H1 (cell line): Measurements from ENCODE around the gene SIT1. TPM values are rescaled to one million over a fixed set of nuclear protein-coding genes. Genes with fewer than 3 reads are reported as not detected.

Source experiments
- BRCA1 ChIP-seq: IDR thresholded peaks from 2 replicates; pipeline ENCODE4 v1.6.1; 2012; ENCODE audit warnings: low read depth, low read length, improper control_type of control experiment
- CTCF ChIP-seq, 3 experiments: IDR thresholded peaks; 1 replicate in 2 of 3; 2 replicates in 1 of 3; pipeline versions ENCODE4 v1.5.1 to v1.6.1; 2011; ENCODE audit warnings: low read length in 3 of 3, mild to moderate bottlenecking in 3 of 3, inconsistent platforms in 2 of 3, low read depth in 1 of 3, moderate library complexity in 1 of 3; ENCODE audit not compliant: insufficient read depth in 1 of 3; ENCODE audit errors: control extremely low read depth in 1 of 3
- KDM1A ChIP-seq: fragments of 200-600, 300-600 bp; sonication (generic); IDR thresholded peaks from 2 replicates; pipeline ENCODE4 v1.7.1; 2016; ENCODE audit warnings: mild to moderate bottlenecking, low read length, borderline replicate concordance
- KDM5A ChIP-seq: fragments of 200-600 bp; IDR thresholded peaks from 2 replicates; pipeline ENCODE4 v1.7.1; 2012; ENCODE audit warnings: mild to moderate bottlenecking, low read length, inconsistent platforms, mixed read lengths
- PHF8 ChIP-seq: fragments of 200-600 bp; sonication (generic); conservative IDR thresholded peaks from 2 replicates; pipeline ENCODE4 v1.7.1; 2012; ENCODE audit warnings: low read depth, mild to moderate bottlenecking, inconsistent platforms, low read length, moderate library complexity
- SIX5 ChIP-seq: IDR thresholded peaks from 2 replicates; pipeline ENCODE4 v1.6.1; 2011; ENCODE audit warnings: mild to moderate bottlenecking, low read depth, low read length
- SP4 ChIP-seq: IDR thresholded peaks from 2 replicates; pipeline ENCODE4 v1.6.1; 2012; ENCODE audit warnings: low read length, inconsistent platforms
- TAF1 ChIP-seq: IDR thresholded peaks from 2 replicates; pipeline ENCODE4 v1.6.1; 2011; ENCODE audit warnings: mild to moderate bottlenecking, low read depth, low read length
- polyA plus RNA-seq, 7 experiments: library from polyadenylated mRNA; depleted of rRNA in 3 of 7; stranded (reverse) in 5 of 7; unstranded in 2 of 7; fragments of >200 nt in 5 of 7; fragments of 200-250 nt in 2 of 7; gene quantifications; 1 replicate in 5 of 7; 2 replicates in 1 of 7; 4 replicates in 1 of 7; pipeline versions ENCODE4 v1.2.1 to v1.2.3, GENCODE V29; 2011 to 2013; ENCODE audit warnings: missing spikeins in 2 of 7, mixed read lengths in 2 of 7
- total RNA-seq: library from RNA; stranded (reverse); fragmentation: NEBNext Ultra II Directional; extraction: Animal tissue kit (Norgen Biotek cat#: 25700); gene quantifications from 2 replicates; pipeline ENCODE4 v1.2.1, GENCODE V29; 2021

Gene SIT1
- total and polyA plus RNA-seq, 2 of the 8 experiments (the other 6 are each of a cell fraction or from before 2014, with no cell fraction given) = 8.2 to 12.8 TPM

GRCh38 chr9:35662437-35662836, 11.7 kb upstream of the SIT1 start (continued):
- TF ChIP-seq KDM1A (no peak), SP4 (no peak), PHF8 (no peak), KDM5A (no peak), SIX5 (no peak), TAF1 (no peak), BRCA1 (no peak), CTCF (IDR thresholded peaks at IDR 0.05; ENCODE audit: control extremely low read depth in 1 of 3, insufficient read depth in 1 of 3, low read depth in 1 of 3, low read length in 3 of 3) (no peak)
